Measurements from ENCODE around the gene HEMK1. TPM values are rescaled to one million over a fixed set of nuclear protein-coding genes. Genes with fewer than 3 reads are reported as not detected.
A peak's percentile ranks its signal among the peaks of the same experiment; 100 is the strongest.

Gene HEMK1
- total RNA-seq, 1 donor from 2014 or later = 10.9 TPM

DNA sequence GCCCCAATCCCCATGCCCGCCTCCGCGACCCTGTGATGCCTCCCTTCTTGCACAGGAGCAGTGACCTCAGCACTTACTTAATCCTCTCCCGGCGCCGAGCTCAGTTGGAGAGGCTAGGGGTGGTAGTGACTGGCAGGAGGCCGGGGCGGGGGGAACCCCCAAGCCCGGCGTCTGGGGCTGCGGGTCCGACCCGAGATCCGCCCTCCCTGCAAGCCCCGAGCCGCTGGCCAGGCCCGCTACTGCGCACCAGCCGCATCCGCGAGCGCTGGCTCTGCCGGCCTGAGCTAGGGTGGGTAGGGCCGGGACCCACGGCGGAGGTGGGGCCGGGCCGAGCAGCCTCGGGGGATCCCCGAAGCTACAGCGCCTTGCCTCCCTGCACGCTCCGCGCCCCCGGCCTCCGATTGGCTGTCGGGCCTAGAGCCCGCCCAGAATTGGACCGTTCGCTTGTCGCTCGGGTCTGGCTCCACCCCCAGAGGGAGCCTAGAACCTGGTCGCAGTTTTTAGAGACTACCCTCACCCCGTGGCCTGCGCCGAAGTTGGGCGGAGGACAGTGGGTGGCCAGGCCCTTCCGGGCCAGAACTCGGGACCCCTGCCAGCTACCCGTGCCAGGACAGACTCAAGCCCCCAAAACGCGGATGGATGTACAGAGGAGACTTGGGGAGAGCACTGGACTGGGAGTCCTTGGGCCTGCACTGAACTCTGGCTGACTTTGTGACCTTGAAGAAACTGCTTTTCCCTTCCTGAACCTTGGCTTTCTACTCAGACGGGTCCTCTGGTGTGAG, 1.7 kb upstream of the HEMK1 start, which contains the start of gene C3orf18:
Gene C3orf18, minus strand, starts transcription at position 362 of the 782 bp plus-strand sequence. CDS start 2,048 bp downstream, outside the sequence.
- peak; percentile 80 for DNase-seq (ENCODE audit: low spot score)
- peaks cover 17% of the 10 kb centered on the region for H3K27me3 Mint-ChIP-seq (ENCODE audit: unreplicated experiment)
- TF ChIP-seq, protein P1, sequence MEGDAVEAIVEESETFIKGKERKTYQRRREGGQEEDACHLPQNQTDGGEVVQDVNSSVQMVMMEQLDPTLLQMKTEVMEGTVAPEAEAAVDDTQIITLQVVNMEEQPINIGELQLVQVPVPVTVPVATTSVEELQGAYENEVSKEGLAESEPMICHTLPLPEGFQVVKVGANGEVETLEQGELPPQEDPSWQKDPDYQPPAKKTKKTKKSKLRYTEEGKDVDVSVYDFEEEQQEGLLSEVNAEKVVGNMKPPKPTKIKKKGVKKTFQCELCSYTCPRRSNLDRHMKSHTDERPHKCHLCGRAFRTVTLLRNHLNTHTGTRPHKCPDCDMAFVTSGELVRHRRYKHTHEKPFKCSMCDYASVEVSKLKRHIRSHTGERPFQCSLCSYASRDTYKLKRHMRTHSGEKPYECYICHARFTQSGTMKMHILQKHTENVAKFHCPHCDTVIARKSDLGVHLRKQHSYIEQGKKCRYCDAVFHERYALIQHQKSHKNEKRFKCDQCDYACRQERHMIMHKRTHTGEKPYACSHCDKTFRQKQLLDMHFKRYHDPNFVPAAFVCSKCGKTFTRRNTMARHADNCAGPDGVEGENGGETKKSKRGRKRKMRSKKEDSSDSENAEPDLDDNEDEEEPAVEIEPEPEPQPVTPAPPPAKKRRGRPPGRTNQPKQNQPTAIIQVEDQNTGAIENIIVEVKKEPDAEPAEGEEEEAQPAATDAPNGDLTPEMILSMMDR (IDR thresholded peaks at IDR 0.05; ENCODE audit: unreplicated experiment) = no peak
- H3K4me1 Mint-ChIP-seq (ENCODE audit: unreplicated experiment) = peaks cover 18% of the 10 kb centered on the region
- H3K36me3 Mint-ChIP-seq (ENCODE audit: low read depth, unreplicated experiment) = peaks cover 12% of the 10 kb centered on the region
- no peak within 1 kb of the TSS for H3K27ac Mint-ChIP-seq (ENCODE audit: unreplicated experiment)
- H3K9me3 Mint-ChIP-seq (ENCODE audit: unreplicated experiment) = no peaks in the 10 kb centered on the region
- peak within 1 kb of the TSS; percentile 89 for H3K4me3 Mint-ChIP-seq (ENCODE audit: unreplicated experiment)

DNA sequence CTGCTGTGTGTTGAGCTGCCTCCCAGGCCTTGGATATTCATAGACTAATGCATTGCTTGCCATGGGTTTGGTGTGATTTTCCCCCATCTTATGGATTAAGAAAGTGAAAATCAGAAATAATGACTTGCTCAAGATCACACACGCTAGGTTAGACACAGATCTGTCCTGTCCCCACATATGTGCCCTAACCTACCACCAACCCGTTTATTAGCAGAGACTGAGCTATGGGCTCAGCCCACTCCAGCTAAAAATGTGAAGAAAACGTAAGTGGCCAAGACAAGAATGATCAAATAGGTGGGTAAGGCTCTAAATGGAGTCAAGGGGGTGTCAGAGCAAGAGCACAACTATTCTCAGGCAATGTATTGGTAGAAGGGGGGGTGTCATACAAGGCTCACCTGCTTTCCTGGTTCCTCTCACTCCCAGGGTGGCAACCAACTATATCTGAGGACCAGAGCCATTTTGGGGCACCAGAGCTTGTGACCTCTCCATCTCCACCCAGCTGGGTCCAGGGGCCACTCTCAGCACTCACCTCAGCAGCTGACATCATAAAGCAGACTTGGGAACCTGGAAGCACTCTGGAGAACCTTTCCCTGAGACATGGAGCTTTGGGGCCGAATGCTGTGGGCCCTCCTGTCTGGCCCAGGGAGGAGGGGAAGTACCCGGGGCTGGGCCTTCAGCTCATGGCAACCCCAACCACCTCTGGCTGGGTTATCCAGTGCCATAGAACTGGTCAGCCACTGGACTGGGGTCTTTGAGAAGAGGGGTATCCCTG, 1.4 kb downstream of the HEMK1 start:
- Mint-ChIP-seq H3K4me1 (ENCODE audit: unreplicated experiment) (peaks cover 18% of the 10 kb centered on the region), H3K27ac (ENCODE audit: unreplicated experiment) (peak overlapping the region; percentile 73), H3K4me3 (ENCODE audit: unreplicated experiment) (peak overlapping the region; percentile 93), H3K36me3 (ENCODE audit: low read depth, unreplicated experiment) (peaks cover 11% of the 10 kb centered on the region), H3K27me3 (ENCODE audit: unreplicated experiment) (peaks cover 14% of the 10 kb centered on the region), H3K9me3 (ENCODE audit: unreplicated experiment) (no peaks in the 10 kb centered on the region)
- DNase-seq (ENCODE audit: low spot score) = no peak
- TF ChIP-seq, protein P1 (IDR thresholded peaks at IDR 0.05; ENCODE audit: unreplicated experiment) = no peak

DNA sequence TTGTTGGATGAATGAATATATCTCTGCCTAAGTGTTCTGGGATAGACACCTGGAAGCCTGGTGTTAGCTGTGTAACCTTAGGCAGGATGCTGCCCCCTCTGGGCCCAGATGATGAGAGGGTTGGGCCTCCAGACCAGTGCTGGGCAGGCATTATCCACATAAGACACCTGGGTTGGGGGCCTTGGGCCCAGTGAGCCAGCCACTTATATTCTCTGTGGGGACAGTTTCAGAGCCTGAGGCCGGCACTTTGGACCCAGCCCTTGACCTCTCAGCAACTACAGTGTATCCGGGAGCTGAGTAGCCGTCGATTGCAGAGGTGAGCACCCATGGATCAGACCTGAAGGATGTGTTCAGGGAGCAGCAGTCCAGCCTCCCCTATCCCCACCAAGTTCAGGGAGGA, 2.2 kb downstream of the HEMK1 start:
- peaks cover 11% of the 10 kb centered on the region for H3K36me3 Mint-ChIP-seq (ENCODE audit: low read depth, unreplicated experiment)
- peaks cover 11% of the 10 kb centered on the region for H3K27me3 Mint-ChIP-seq (ENCODE audit: unreplicated experiment)
- TF ChIP-seq, protein P1 (IDR thresholded peaks at IDR 0.05; ENCODE audit: unreplicated experiment) = no peak
- no peak for DNase-seq (ENCODE audit: low spot score)
- H3K4me1 Mint-ChIP-seq (ENCODE audit: unreplicated experiment) = peaks cover 18% of the 10 kb centered on the region
- H3K4me3 Mint-ChIP-seq (ENCODE audit: unreplicated experiment) = no peak overlapping the region
- H3K9me3 Mint-ChIP-seq (ENCODE audit: unreplicated experiment) = no peaks in the 10 kb centered on the region
- no peak overlapping the region for H3K27ac Mint-ChIP-seq (ENCODE audit: unreplicated experiment)

DNA sequence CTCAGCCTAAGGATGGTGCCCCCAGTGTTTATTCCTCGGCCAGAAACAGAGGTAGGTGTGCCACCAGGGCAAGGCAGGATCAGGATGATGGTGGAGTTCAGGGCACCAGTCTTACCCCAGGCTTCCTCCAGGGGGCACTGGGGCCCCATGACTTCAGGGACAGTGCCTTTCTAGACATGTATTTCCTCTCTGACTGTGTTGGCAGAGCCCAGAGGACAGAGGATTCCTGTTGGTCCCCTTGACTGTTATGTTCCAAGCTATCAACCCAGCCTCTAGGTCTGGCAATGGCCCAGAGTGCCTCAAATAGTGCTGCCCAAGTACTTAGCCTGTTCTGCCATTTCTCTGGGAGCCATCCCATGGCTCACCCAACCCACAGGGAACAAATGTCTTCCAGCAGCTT, 2.8 kb downstream of the HEMK1 start:
- DNase-seq (ENCODE audit: low spot score) = peak; percentile 79
- Mint-ChIP-seq H3K36me3 (ENCODE audit: low read depth, unreplicated experiment) (peaks cover 11% of the 10 kb centered on the region), H3K9me3 (ENCODE audit: unreplicated experiment) (no peaks in the 10 kb centered on the region), H3K4me3 (ENCODE audit: unreplicated experiment) (no peak overlapping the region), H3K27ac (ENCODE audit: unreplicated experiment) (no peak overlapping the region), H3K4me1 (ENCODE audit: unreplicated experiment) (peaks cover 18% of the 10 kb centered on the region), H3K27me3 (ENCODE audit: unreplicated experiment) (peaks cover 11% of the 10 kb centered on the region)
- TF ChIP-seq, protein P1 (IDR thresholded peaks at IDR 0.05; ENCODE audit: unreplicated experiment) = peak; percentile 74

Measured in endothelial cell (in vitro differentiated cells).